Measurements from ENCODE around the gene MYO18B.

The MYO18B gene

GRCh38 chr22:25996669-25997068 lies 254.7 kb downstream of the MYO18B start:
- no peak overlapping the region for H3K27ac ChIP-seq
- TF ChIP-seq ZFX (IDR thresholded peaks at IDR 0.05), result no peak
- no peak for TF ChIP-seq CTCF (conservative IDR thresholded peaks at IDR 0.05)

GRCh38 chr22:25997886-25998775 lies 256.1 kb downstream of the MYO18B start:
- TF ChIP-seq ZFX (IDR thresholded peaks at IDR 0.05), result no peak
- TF ChIP-seq CTCF (conservative IDR thresholded peaks at IDR 0.05), result no peak
- H3K27ac ChIP-seq, result no peak overlapping the region

GRCh38 chr22:26002456-26002855 lies 260.5 kb downstream of the MYO18B start:
- TF ChIP-seq CTCF (conservative IDR thresholded peaks at IDR 0.05) (no peak), ZFX (IDR thresholded peaks at IDR 0.05) (no peak)
- no peak overlapping the region for H3K27ac ChIP-seq

GRCh38 chr22:26004477-26004876 lies 262.5 kb downstream of the MYO18B start:
- TF ChIP-seq CTCF (conservative IDR thresholded peaks at IDR 0.05), result no peak
- no peak for TF ChIP-seq ZFX (IDR thresholded peaks at IDR 0.05)

GRCh38 chr22:26008587-26008986 lies 266.6 kb downstream of the MYO18B start:
- TF ChIP-seq ZFX (IDR thresholded peaks at IDR 0.05), result no peak
- no peak for TF ChIP-seq CTCF (conservative IDR thresholded peaks at IDR 0.05)
- no peak overlapping the region for H3K27ac ChIP-seq

More at GRCh38 chr22:26004477-26004876, 262.5 kb downstream of the MYO18B start:
- H3K27ac ChIP-seq, result no peak overlapping the region

GRCh38 chr22:26016916-26017315 lies 274.9 kb downstream of the MYO18B start:
- TF ChIP-seq CTCF (conservative IDR thresholded peaks at IDR 0.05), result no peak
- no peak for TF ChIP-seq ZFX (IDR thresholded peaks at IDR 0.05)
- no peak overlapping the region for H3K27ac ChIP-seq

- H3K27ac ChIP-seq, result no peak overlapping the region
- TF ChIP-seq CTCF (conservative IDR thresholded peaks at IDR 0.05) (no peak), ZFX (IDR thresholded peaks at IDR 0.05) (no peak)
Measured at GRCh38 chr22:26017932-26018331, 275.9 kb downstream of the MYO18B start.

Measured in C4-2B (cell line).